ENCODE results near the gene IRF2BP2.
A peak's percentile ranks its signal among the peaks of the same experiment; 100 is the strongest.
"Not testable (repeated sequence)": the region's sequence is repeated elsewhere in the genome, so short reads cannot be mapped to it uniquely, and the experiment has no call there.

Gene IRF2BP2

DNA sequence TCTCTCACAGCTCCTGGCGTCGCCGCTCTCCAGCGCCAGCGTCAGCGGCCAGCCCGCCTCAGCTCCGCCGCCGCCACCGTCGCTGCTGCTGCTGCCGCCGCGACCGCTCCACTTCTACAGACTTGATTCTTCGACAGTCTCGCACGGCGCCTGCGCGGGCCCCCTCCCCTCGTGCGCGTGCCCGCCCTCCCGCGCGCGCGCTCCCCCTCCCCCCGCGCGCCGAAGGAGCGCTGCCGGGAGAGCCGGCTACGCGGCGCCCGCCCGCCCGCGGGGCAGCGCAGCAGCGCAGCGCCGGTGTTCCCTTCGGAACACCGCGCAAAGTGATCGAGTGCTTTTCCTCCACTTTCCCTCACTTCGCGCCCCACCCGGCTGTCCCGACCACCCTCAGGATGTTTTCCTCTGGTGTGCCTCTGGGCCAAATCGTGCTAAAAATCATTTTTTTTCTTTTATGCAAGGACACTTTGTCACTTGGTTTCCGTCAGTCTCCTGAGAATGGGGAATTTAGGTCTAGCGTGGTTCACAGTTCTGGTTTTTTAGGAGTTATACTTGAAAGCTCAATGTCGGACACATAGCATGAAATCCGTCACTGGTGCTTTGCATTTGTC is at the start of gene IRF2BP2:
IRF2BP2 (minus strand) TSS at position 118 of the 605 bp plus-strand sequence. CDS start 684 bp downstream, outside the sequence.
- DNase-seq: peak; percentile 69

GRCh38 chr1:234659538-234659937 is 49.6 kb upstream of the IRF2BP2 start:
- DNase-seq: peak; percentile 42

GRCh38 chr1:234658138-234658537 is 48.2 kb upstream of the IRF2BP2 start:
- DNase-seq: no peak

GRCh38 chr1:234656944-234657654 is 47.1 kb upstream of the IRF2BP2 start:
- DNase-seq: peak; percentile 57

DNA sequence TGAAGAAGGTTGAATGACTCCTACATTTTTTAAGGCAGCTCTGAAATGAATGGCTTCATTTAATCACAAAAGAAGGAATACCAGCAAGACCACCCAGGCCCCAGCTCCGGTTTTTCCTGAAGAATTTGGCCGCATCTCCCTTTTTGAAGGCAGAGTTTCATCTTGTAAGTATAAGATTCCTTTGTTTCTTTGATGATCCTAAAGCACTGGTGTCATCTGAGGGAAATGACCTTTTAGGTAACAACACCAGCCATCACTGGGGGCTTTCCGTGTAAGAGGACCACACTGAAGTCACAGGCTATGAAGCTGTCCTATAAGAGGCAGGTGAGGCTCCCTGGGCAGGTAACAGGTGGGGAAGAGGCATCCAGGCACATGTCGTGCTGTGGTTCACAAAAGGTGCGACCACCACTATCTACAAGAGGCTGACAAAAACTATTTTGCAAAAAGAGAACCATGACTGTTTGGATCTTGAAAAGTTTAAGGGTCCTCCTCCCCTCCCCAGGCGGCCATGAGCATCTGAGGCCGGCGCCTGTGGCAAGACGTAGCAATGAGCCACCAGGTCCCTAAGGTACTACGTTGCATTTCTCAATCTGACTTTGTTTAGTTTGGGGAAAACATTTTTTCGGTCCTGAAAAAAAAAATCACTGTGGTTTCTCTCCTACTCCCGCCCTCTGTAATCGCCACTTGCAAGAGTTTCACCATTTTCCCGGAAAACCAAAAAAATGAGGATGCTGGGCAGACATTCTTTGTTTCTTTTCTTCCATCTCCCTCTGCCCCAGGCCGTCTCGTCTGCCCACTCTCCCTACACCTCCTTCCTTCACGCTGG is 46.3 kb upstream of the IRF2BP2 start:
- DNase-seq: no peak

- DNase-seq: no peak
Measured at GRCh38 chr1:234655328-234656069, 45.5 kb upstream of the IRF2BP2 start.

DNA sequence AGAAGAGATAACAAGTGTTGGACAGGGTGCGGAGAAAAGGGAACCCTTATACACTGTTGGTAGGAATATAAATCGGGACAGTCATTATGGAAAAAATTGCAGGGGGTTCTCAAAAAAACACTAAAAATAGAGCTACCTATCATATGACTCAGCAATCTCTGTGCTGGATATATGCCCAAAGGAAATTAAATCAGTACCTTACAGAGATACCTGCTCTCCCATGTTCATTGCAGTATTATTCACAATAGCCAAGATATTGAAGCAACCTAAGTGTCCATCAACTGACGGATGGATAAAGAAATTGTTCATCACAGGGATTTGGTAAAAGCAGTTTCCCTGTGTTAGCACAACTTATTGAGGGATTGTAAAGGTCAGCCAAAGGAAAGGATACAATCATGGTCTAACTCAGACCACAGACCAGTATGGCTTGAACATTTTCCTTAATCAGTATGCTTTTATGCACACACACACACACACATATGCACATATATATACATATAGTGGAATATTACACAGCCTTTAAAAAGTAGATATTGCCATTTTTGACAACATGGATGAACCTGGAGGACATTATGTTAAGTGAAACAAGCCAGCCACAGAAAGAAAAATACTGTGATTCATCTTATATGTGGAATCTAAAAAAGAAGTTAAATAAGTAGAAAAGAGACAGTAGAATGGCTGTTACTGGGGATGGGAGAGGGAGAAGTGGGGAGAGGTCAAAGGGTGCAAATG is 44.2 kb upstream of the IRF2BP2 start:
- DNase-seq: no peak

DNA sequence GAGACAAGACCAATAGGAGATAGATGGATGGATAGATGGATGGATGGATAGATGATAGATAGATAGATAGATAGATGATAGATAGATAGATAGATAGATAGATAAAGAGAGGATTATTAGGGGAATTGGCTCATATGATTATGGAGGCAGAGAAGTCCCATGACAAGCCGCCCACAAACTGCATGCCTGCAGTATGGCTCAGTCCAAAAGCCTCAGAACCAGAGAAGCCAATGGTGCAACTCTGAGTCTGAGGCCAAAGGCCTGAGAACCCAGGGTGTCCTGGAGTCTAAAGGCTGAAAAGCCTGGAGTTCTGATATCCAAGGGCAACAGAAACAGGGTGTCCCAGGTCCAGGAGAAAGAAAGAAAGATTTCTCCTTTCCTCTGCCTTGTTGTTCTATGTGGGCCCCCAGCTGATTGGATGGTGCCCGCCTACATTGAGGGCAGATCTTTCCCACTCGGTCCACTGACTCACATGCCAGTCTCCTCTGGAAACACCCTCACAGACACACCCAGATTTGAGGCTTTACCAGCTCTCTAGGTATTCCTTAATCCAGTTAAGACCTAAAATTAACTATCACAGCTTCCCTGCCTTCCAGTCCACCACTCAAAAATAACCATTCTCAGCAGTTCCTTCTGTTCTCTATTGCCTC is 39.6 kb upstream of the IRF2BP2 start:
- DNase-seq: no peak

- no peak for DNase-seq
Measured at GRCh38 chr1:234647758-234648157, 37.8 kb upstream of the IRF2BP2 start.

GRCh38 chr1:234647245-234647644 is 37.3 kb upstream of the IRF2BP2 start:
- no peak for DNase-seq

DNA sequence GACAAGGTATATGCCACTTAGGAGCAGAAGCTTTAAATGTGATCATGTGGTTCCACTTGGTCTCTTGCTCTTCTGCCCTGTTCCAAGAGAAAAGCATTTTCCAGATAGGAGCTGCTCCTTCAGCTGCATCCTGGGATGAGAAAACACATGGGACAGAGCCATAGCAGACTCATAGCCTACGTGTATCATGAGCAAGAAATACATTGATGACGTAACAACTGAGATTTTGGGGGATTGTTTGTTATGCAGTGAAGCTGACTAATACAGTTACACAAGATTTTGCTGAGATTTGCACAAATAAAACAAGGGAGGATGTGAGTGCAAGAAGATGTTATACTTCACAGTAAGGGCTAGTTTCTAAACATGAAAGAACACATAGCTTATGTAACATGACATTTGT is 36.0 kb upstream of the IRF2BP2 start:
- no peak for DNase-seq

GRCh38 chr1:234645474-234645953 is 35.5 kb upstream of the IRF2BP2 start:
- no peak for DNase-seq

DNA sequence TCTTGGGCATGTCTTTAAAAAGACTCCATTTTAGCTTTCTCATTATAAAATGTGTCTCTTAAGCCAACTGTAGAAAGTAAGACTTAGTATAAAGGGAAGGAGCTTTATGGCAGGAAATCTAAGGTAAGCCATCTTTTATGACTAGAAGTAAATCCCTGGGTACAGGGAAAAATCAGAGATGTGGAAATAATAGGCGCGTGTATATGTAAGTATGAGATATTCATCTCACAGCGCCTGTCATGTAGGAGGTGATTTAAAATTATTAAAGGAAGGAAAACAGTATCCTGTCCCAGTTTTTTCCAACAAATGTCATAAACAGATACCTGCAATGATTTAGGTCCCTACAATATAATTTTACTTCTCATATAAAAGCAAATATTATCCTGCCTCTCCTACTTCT is 35.0 kb upstream of the IRF2BP2 start:
- no peak for DNase-seq

DNA sequence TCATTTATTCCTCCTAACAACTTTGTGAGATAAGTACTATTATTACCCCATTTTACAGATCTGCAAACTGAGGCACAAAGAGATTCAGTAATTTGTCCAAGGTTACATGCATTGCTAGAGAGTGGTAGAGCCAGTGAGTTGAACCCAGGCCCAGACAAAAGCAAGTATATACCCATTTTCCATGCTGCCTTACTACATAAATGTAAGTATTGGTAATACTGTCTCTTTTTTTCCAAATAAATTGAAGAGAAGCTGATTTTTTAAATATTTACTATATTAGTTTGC is 33.8 kb upstream of the IRF2BP2 start:
- DNase-seq: no peak

DNA sequence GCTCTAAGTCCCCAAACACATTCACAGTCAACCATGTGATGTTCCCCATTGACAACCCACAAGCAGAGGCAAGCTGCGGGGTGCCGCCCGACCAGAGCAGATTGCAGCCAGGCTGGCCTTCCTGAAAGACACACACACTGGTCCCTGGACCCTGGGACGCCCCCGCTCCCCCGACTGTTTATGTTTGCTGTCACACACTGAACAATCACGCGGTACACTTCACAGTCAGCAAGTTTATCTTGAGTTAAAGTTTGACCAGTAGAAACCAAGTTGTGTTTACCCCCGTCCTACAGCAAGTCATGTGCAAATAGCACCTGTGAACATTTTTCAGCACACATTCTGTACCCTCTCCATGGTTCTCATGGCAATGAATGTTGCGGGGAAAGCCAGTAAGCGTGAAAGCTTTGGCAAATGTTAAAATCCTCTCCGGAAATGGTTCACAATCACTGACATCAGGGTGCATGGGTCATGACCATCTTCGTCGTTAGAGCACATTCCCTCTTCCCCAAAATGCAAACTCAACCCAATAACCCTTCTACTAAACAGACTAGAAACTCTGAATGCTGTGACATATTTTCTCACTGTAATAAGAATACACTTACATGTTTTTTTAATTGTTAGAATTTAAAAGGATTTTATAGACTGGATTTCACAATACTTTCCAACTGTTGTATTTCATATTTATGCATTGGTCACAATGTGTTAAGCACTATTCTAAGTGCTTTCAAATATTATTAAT is 33.3 kb upstream of the IRF2BP2 start:
- DNase-seq: no peak

- no peak for DNase-seq
Measured at GRCh38 chr1:234642428-234642827, 32.5 kb upstream of the IRF2BP2 start.

- DNase-seq: no peak
Measured at GRCh38 chr1:234639961-234640360, 30.0 kb upstream of the IRF2BP2 start.

- DNase-seq: no peak
Measured at GRCh38 chr1:234638832-234639799, 29.1 kb upstream of the IRF2BP2 start.

DNA sequence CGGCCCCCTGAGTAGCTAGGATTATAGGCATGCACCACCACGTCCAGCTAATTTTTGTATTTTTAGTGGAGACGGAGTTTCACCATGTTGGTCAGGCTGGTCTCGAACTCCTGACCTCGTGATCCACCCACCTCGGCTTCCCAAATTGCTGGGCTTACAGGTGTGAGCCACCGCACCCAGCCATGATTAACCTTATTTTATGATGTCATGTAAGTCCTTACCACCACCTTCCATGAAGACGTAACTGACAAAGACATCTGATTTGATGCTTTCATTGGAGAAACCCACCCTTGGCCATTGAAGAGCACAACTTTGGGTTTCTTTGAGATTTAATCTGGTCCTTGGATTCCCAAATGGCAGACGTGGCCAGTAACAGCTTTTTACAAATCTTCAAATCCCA is 24.9 kb upstream of the IRF2BP2 start:
- not testable (repeated sequence) for DNase-seq

GRCh38 chr1:234634387-234634786 is 24.4 kb upstream of the IRF2BP2 start:
- no peak for DNase-seq
